CD4-positive, alpha-beta T cell treated with Interleukin-6 for 4 hours (primary cell): ENCODE data around the gene ASAP2.

Experiments
- DNase-seq: peaks from one replicate; pipeline ENCODE4 v3.0.0-alpha.2; 2020; ENCODE audit warnings: mixed read lengths

ASAP2 gene

GRCh38 chr2:9410108-9410507 is 203.5 kb downstream of the ASAP2 start:
- DNase-seq, result no peak

- DNase-seq, result no peak
These were observed 206.2 kb downstream of the ASAP2 start for GRCh38 chr2:9412781-9413180.

GRCh38 chr2:9415516-9416169 is 209.0 kb downstream of the ASAP2 start:
- no peak for DNase-seq

GRCh38 chr2:9416267-9416961 is 209.8 kb downstream of the ASAP2 start:
- no peak for DNase-seq

GRCh38 chr2:9416962-9417316 is 210.3 kb downstream of the ASAP2 start:
- no peak for DNase-seq

GRCh38 chr2:9417725-9418124 is 211.1 kb downstream of the ASAP2 start:
- no peak for DNase-seq

GRCh38 chr2:9418746-9419145 is 212.1 kb downstream of the ASAP2 start:
- DNase-seq, result no peak

GRCh38 chr2:9419541-9419940 is 212.9 kb downstream of the ASAP2 start:
- DNase-seq, result no peak

- no peak for DNase-seq
These were observed 213.9 kb downstream of the ASAP2 start for GRCh38 chr2:9420495-9420894.

GRCh38 chr2:9422321-9423099 is 215.9 kb downstream of the ASAP2 start:
- DNase-seq, result peak; percentile 59

GRCh38 chr2:9423100-9423921 is 216.7 kb downstream of the ASAP2 start, which contains the start of the genes CPSF3 and ITGB1BP1:
TSS of gene CPSF3 (plus strand) at chr2:9423654. CDS start at chr2:9423774, 120 bp downstream.
TSS of gene ITGB1BP1 (minus strand) at chr2:9423528. CDS start at chr2:9418697, 4,831 bp downstream.
- DNase-seq, result peak; percentile 98

- peak; percentile 39 for DNase-seq
These were observed 217.3 kb downstream of the ASAP2 start for GRCh38 chr2:9423922-9424272.

- no peak for DNase-seq
These were observed 218.0 kb downstream of the ASAP2 start for GRCh38 chr2:9424447-9425164.

GRCh38 chr2:9428965-9429577 is 222.5 kb downstream of the ASAP2 start:
- no peak for DNase-seq

GRCh38 chr2:9430316-9431293 is 224.0 kb downstream of the ASAP2 start:
- DNase-seq, result no peak

GRCh38 chr2:9434489-9434888 is 227.9 kb downstream of the ASAP2 start:
- DNase-seq, result no peak

GRCh38 chr2:9439536-9439935 is 232.9 kb downstream of the ASAP2 start:
- no peak for DNase-seq

- DNase-seq, result no peak
These were observed 233.6 kb downstream of the ASAP2 start for GRCh38 chr2:9440058-9440727.

GRCh38 chr2:9441556-9441955 is 234.9 kb downstream of the ASAP2 start:
- DNase-seq, result no peak

GRCh38 chr2:9443526-9443925 is 236.9 kb downstream of the ASAP2 start:
- no peak for DNase-seq
